Lower lobe of right lung (tissue), 2 donors: ENCODE data around the gene MS4A6E. TPM values are rescaled to one million over a fixed set of nuclear protein-coding genes. Genes with fewer than 3 reads are reported as not detected.

Source experiments
- ATAC-seq, 2 donors: fragments of 200-7000 bp; cut with Tn5 transposase; one replicate each; pipeline ENCODE4 v1.9.1; 2020 to 2022; ENCODE audit warnings: mild to moderate bottlenecking in 2 of 2, moderate library complexity in 2 of 2
- DNase-seq: peaks from one replicate; pipeline ENCODE4 v3.0.0-alpha.2; 2020
- H3K27ac ChIP-seq: fragments of 200-600 bp; one replicate; pipeline ENCODE4 v1.8.0; 2022
- H3K27me3 ChIP-seq: fragments of 200-600 bp; one replicate; pipeline ENCODE4 v1.8.0; 2022; ENCODE audit warnings: low read depth
- H3K36me3 ChIP-seq: fragments of 200-600 bp; one replicate; pipeline ENCODE4 v1.8.0; 2022; ENCODE audit warnings: mild to moderate bottlenecking
- H3K4me1 ChIP-seq: fragments of 200-600 bp; one replicate; pipeline ENCODE4 v1.8.0; 2022
- H3K4me3 ChIP-seq: fragments of 200-600 bp; one replicate; pipeline ENCODE4 v1.8.0; 2022; ENCODE audit warnings: mild to moderate bottlenecking
- H3K9me3 ChIP-seq: fragments of 200-600 bp; one replicate; pipeline ENCODE4 v1.8.0; 2022
- intact Hi-C: fragments of 100-400 bp; cut with DNase I; formaldehyde crosslinking; loops from one replicate; pipeline ENCODE4 v1.11.0; 2022
- total RNA-seq: library from RNA; stranded (reverse); fragmentation: NEBNext Ultra II Directional; extraction: Animal tissue kit (Norgen Biotek cat#: 25700); gene quantifications from one replicate; pipeline ENCODE4 v1.2.1, GENCODE V29; 2021
- TF ChIP-seq, protein P1 (sequence below): fragments of 200-600 bp; IDR thresholded peaks from one replicate; pipeline ENCODE4 v1.8.0; 2022; ENCODE audit warnings: antibody characterized with exemption, mild to moderate bottlenecking
- donor health status: DM: no; HTN: yes; CAD: no; lungs with severe emphysema.

MS4A6E gene
- total RNA-seq, 1 donor from 2014 or later: not detected

DNA sequence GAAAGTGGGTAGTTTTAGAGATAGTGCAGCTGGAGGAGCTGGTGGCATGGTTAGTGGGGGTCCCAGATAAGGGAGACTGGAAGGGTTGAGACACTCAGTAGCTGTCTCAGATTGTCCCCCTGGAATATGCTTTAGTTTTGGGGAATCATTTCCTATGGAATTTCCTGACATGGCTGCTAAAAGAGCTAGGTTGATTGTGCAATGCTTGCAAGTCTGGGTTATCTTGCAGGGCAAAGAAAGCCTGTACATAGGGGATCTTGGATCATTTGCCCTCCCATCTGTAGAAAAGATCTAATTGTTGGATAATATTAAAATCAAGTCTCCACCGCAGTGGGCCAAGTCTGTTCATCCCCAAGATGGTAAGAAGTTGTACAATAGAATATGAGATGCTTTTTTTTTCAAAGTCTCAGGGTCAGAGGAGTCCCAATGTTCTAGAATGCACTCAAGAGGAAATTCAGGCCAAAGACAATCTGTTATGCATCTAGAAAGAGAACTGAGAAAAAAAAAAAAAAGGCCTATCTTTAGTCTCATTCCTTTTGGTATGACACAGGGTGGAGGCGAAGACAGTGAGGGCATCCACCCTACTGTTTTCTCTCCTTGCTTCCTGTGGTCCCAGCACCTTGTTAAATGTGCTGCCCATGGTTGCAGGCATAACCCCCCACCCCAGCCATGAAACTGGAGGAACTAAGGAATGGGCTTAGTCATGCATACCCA, 20.2 kb downstream of the MS4A6E start:
- no peak overlapping the region for H3K27ac ChIP-seq
- no peaks in the 10 kb centered on the region for H3K27me3 ChIP-seq
- H3K4me1 ChIP-seq: no peaks in the 10 kb centered on the region
- H3K4me3 ChIP-seq: no peak overlapping the region
- H3K36me3 ChIP-seq: no peaks in the 10 kb centered on the region
- TF ChIP-seq, protein P1, sequence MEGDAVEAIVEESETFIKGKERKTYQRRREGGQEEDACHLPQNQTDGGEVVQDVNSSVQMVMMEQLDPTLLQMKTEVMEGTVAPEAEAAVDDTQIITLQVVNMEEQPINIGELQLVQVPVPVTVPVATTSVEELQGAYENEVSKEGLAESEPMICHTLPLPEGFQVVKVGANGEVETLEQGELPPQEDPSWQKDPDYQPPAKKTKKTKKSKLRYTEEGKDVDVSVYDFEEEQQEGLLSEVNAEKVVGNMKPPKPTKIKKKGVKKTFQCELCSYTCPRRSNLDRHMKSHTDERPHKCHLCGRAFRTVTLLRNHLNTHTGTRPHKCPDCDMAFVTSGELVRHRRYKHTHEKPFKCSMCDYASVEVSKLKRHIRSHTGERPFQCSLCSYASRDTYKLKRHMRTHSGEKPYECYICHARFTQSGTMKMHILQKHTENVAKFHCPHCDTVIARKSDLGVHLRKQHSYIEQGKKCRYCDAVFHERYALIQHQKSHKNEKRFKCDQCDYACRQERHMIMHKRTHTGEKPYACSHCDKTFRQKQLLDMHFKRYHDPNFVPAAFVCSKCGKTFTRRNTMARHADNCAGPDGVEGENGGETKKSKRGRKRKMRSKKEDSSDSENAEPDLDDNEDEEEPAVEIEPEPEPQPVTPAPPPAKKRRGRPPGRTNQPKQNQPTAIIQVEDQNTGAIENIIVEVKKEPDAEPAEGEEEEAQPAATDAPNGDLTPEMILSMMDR: no peak
- H3K9me3 ChIP-seq: no peaks in the 10 kb centered on the region
- ATAC-seq (no peak), DNase-seq (no peak)
- intact Hi-C loops: no loop called here

- intact Hi-C loops: no loop called here
- Histone ChIP-seq H3K4me3 (no peak overlapping the region), H3K27me3 (no peaks in the 10 kb centered on the region), H3K36me3 (no peaks in the 10 kb centered on the region), H3K27ac (no peak overlapping the region), H3K9me3 (no peaks in the 10 kb centered on the region), H3K4me1 (no peaks in the 10 kb centered on the region)
- TF ChIP-seq, protein P1: no peak
- ATAC-seq: no peak
- no peak for DNase-seq
Observed at GRCh38 chr11:60348116-60348515, 21.1 kb downstream of the MS4A6E start.

DNA sequence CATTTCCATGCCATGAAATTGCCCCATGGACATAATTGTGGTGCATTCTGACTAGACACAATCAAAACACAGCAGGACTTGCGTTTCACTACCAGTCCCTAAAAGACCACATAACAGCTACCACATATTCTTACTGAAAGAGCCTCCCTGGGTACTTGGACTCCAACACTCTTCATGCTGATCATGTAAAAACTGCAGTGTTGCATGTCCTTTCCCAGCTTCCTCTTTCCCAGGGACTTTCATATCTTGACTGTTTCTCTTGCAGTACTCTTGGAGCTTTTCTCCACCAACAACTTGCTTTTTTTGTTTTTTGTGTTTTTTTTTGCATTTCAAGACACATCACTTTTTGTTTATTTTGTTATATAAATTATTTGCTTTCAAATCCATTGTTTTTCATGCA, 22.9 kb downstream of the MS4A6E start:
- TF ChIP-seq, protein P1: no peak
- Histone ChIP-seq H3K4me3 (no peak overlapping the region), H3K27ac (no peak overlapping the region), H3K9me3 (no peaks in the 10 kb centered on the region), H3K4me1 (no peaks in the 10 kb centered on the region), H3K27me3 (no peaks in the 10 kb centered on the region), H3K36me3 (no peaks in the 10 kb centered on the region)
- intact Hi-C loops: no loop called here
- no peak for ATAC-seq
- no peak for DNase-seq

DNA sequence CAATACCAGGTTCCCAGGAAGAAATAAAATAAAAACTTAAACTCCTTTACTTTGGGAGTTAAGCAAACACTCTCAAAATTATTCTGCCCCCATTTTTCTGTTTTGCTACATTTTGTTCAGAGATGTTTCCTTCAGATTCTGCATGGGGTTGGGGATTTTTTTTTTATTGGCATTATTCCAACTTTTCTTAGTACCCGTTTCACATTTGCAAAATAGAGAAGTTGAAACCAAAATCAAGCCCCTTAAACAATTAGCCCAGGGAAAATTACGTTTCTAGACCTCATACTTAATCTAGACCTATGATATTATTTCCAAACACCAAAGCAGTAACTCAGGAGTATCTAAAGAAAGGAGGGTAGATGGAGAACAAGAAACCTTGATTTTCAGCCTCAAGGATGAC, 30.7 kb downstream of the MS4A6E start:
- Histone ChIP-seq H3K27ac (no peak overlapping the region), H3K27me3 (no peaks in the 10 kb centered on the region), H3K4me1 (peaks cover 7% of the 10 kb centered on the region), H3K36me3 (no peaks in the 10 kb centered on the region), H3K9me3 (peaks cover 7% of the 10 kb centered on the region), H3K4me3 (no peak overlapping the region)
- TF ChIP-seq, protein P1: no peak
- ATAC-seq: no peak
- DNase-seq: no peak
- intact Hi-C loops: no loop called here

DNA sequence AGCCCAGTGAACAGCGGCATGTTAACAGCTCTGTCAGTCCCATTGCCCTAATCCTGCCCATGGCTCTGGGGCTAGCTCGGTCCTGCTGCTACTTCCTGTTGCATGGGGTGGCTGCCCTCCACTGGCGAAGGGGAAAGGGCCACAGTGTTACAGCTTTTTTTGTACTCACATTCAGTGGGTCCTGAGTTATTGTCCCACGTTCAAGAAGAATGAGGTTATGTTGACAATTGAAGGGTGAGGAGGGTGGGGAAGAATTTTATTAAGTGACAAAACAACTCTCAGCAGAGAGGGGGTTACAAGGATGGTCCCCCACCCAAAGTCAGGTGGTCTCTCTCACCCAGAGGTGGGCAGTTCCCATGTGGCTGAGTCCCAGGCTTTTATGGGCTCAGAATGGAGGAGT, 33.6 kb downstream of the MS4A6E start:
- intact Hi-C loops: no loop called here
- Histone ChIP-seq H3K4me3 (no peak overlapping the region), H3K9me3 (peaks cover 7% of the 10 kb centered on the region), H3K4me1 (peaks cover 7% of the 10 kb centered on the region), H3K27ac (no peak overlapping the region), H3K36me3 (no peaks in the 10 kb centered on the region), H3K27me3 (no peaks in the 10 kb centered on the region)
- TF ChIP-seq, protein P1: no peak
- DNase-seq: no peak
- ATAC-seq: no peak
